DND-41 (cell line): ENCODE measurements around the gene TSPAN17.

Experiments
- ATAC-seq: fragments of 200-7000 bp; cut with Tn5 transposase; 3 replicates; pipeline ENCODE4 v1.9.1; 2021; ENCODE audit warnings: low read depth; ENCODE audit not compliant: insufficient read depth
- DNase-seq: peaks from one replicate; pipeline ENCODE4 v3.0.0-alpha.2; 2020
- H2AFZ ChIP-seq: 2 replicates; pipeline ENCODE4 v1.6.0; 2012; ENCODE audit warnings: low read depth, low read length
- H3K27ac ChIP-seq: 2 replicates; pipeline ENCODE4 v1.5.1; 2012; ENCODE audit warnings: low read length, inconsistent platforms
- H3K27me3 ChIP-seq: fragments of 200-600 bp; sonication (generic); 2 replicates; pipeline ENCODE4 v1.6.0; 2012; ENCODE audit warnings: low read length, mild to moderate bottlenecking, inconsistent platforms; ENCODE audit not compliant: insufficient read depth, poor library complexity
- H3K36me3 ChIP-seq: 2 replicates; pipeline ENCODE4 v1.5.1; 2012; ENCODE audit warnings: low read length, inconsistent platforms; ENCODE audit not compliant: insufficient read depth
- H3K4me1 ChIP-seq: 2 replicates; pipeline ENCODE4 v1.5.1; 2012; ENCODE audit warnings: mild to moderate bottlenecking, low read length; ENCODE audit not compliant: insufficient read depth
- H3K4me2 ChIP-seq: 2 replicates; pipeline ENCODE4 v1.6.0; 2012; ENCODE audit warnings: mild to moderate bottlenecking, moderate library complexity, low read length, inconsistent platforms; ENCODE audit not compliant: insufficient read depth
- H3K4me3 ChIP-seq, 2 experiments: fragments of 200-600 bp in 1 of 2; shearing (Covaris generic) in 1 of 2; 2 replicates each; pipeline ENCODE4 v1.5.1; 2012 to 2016; ENCODE audit warnings: inconsistent platforms in 2 of 2, low read length in 2 of 2, mild to moderate bottlenecking in 2 of 2, low read depth in 1 of 2, moderate library complexity in 1 of 2
- H3K79me2 ChIP-seq: 2 replicates; pipeline ENCODE4 v1.6.0; 2012; ENCODE audit warnings: low read length, inconsistent platforms; ENCODE audit not compliant: insufficient read depth
- H3K9ac ChIP-seq: 2 replicates; pipeline ENCODE4 v1.6.0; 2012; ENCODE audit warnings: low read depth, mild to moderate bottlenecking, inconsistent platforms, low read length, moderate library complexity
- H3K9me3 ChIP-seq: 2 replicates; pipeline ENCODE4 v1.5.1; 2012; ENCODE audit warnings: low read length, moderate library complexity, mild to moderate bottlenecking, inconsistent platforms; ENCODE audit not compliant: insufficient read depth, severe bottlenecking
- H4K20me1 ChIP-seq: 2 replicates; pipeline ENCODE4 v1.6.0; 2012; ENCODE audit warnings: low read length; ENCODE audit not compliant: insufficient read depth
- EZH2 ChIP-seq: IDR thresholded peaks from 3 replicates; pipeline ENCODE4 v1.6.1; 2012; ENCODE audit warnings: borderline replicate concordance, low read depth, mild to moderate bottlenecking, moderate library complexity, low read length, inconsistent platforms; ENCODE audit not compliant: severe bottlenecking
- TF ChIP-seq, protein P1 (sequence below): IDR thresholded peaks from 2 replicates; pipeline ENCODE4 v1.5.1; 2012; ENCODE audit warnings: borderline replicate concordance, low read length, moderate library complexity, mild to moderate bottlenecking; ENCODE audit not compliant: poor library complexity, severe bottlenecking; ENCODE audit errors: extremely low read depth

Gene TSPAN17

GRCh38 chr5:176654856-176655255 is 7.6 kb downstream of the TSPAN17 start:
- Histone ChIP-seq H3K36me3 (peaks cover 47% of the 10 kb centered on the region), H4K20me1 (peaks cover 29% of the 10 kb centered on the region), H3K4me1 (peaks cover 29% of the 10 kb centered on the region), H3K27ac (no peak overlapping the region), H3K27me3 (no peaks in the 10 kb centered on the region), H2AFZ (no peak overlapping the region), H3K4me2 (no peak overlapping the region), H3K79me2 (peaks cover 10% of the 10 kb centered on the region), H3K9me3 (no peaks in the 10 kb centered on the region), H3K4me3 (no peak overlapping the region), H3K9ac (no peak overlapping the region)
- TF ChIP-seq, protein P1, sequence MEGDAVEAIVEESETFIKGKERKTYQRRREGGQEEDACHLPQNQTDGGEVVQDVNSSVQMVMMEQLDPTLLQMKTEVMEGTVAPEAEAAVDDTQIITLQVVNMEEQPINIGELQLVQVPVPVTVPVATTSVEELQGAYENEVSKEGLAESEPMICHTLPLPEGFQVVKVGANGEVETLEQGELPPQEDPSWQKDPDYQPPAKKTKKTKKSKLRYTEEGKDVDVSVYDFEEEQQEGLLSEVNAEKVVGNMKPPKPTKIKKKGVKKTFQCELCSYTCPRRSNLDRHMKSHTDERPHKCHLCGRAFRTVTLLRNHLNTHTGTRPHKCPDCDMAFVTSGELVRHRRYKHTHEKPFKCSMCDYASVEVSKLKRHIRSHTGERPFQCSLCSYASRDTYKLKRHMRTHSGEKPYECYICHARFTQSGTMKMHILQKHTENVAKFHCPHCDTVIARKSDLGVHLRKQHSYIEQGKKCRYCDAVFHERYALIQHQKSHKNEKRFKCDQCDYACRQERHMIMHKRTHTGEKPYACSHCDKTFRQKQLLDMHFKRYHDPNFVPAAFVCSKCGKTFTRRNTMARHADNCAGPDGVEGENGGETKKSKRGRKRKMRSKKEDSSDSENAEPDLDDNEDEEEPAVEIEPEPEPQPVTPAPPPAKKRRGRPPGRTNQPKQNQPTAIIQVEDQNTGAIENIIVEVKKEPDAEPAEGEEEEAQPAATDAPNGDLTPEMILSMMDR, result no peak
- TF ChIP-seq EZH2, result no peak
- ATAC-seq (no peak), DNase-seq (no peak)

DNA sequence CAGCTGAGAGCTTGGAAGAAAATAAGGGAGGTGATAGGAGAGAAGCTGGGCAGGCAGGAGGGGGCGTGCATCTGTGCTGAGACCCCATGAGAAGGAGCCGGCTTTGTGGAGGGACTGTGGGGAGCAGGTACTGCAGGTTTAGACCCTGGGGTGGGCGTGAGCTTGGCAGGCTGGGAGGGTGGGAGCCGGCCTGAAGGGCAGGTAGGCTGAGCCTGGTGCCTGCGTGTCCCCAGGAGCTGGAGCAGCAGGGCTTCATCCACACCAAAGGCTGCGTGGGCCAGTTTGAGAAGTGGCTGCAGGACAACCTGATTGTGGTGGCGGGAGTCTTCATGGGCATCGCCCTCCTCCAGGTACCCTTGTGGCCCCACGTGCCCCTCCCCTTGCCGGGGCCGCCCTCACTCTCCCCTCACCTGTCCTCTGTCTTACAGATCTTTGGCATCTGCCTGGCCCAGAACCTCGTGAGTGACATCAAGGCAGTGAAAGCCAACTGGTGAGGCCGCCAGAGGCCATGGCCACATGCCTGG is 9.2 kb downstream of the TSPAN17 start:
- Histone ChIP-seq H3K9me3 (no peaks in the 10 kb centered on the region), H3K9ac (no peak overlapping the region), H3K36me3 (peaks cover 47% of the 10 kb centered on the region), H3K27ac (no peak overlapping the region), H3K27me3 (no peaks in the 10 kb centered on the region), H3K4me2 (no peak overlapping the region), H3K79me2 (no peaks in the 10 kb centered on the region; the same call in 1 of the 2 replicates), H4K20me1 (peaks cover 20% of the 10 kb centered on the region), H3K4me1 (peaks cover 29% of the 10 kb centered on the region), H3K4me3 (no peak overlapping the region), H2AFZ (no peak overlapping the region)
- DNase-seq, result no peak
- TF ChIP-seq, protein P1, result no peak
- no peak for ATAC-seq

DNA sequence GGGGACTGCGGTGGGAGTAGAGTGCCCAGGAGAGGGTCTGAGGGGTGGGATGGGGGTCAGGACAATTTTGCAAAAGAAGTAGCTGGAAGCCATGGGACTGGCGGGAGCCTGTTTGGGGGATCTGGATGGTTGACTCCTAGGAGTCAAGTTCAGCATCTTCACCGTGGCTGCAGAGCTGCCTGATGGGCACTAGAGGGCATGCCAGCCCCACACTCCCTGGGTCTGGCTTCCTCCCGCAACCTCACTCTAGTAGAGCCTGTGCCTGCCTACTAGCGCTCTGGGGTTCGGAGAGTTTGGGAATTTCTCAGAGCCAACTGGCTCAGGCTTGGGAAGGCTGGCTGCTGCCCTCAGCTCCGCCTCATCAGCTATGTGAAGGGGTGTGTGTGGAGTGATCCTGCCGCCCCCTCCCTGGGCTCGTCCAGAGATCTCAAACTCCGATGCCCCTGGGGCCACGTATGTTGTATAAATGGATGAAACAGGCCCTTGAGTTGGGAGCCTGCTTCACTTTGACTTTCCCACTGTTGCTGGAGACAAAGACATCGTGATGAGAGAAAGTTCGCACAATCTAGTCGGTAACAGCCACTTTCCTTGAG is 10.8 kb downstream of the TSPAN17 start:
- Histone ChIP-seq H3K36me3 (peaks cover 36% of the 10 kb centered on the region), H3K4me2 (peak overlapping the region; percentile 64), H3K79me2 (no peaks in the 10 kb centered on the region), H3K4me3 (no peak overlapping the region), H3K9ac (no peak overlapping the region; the same call in 1 of the 2 replicates), H4K20me1 (peaks cover 10% of the 10 kb centered on the region; the same call in 1 of the 2 replicates), H3K27ac (no peak overlapping the region), H3K27me3 (no peaks in the 10 kb centered on the region), H2AFZ (no peak overlapping the region), H3K4me1 (peaks cover 29% of the 10 kb centered on the region), H3K9me3 (no peaks in the 10 kb centered on the region)
- ATAC-seq, result peak; percentile 66
- peak; percentile 65 for DNase-seq
- TF ChIP-seq EZH2, result no peak
- TF ChIP-seq, protein P1, result peak; percentile 87
